HG03575 (cell line): ENCODE results near the gene PBXIP1.

Source experiments
- ATAC-seq: cut with Tn5 transposase; IDR thresholded peaks from one replicate; pipeline ENCODE4 v1.9.1; 2021; ENCODE audit not compliant: unreplicated experiment, insufficient number of reproducible peaks, low FRiP score; ENCODE audit errors: extremely low read depth

The PBXIP1 gene

GRCh38 chr1:154961207-154962155 is 5.6 kb upstream of the PBXIP1 start, which contains the start of gene PYGO2:
Gene PYGO2 (minus strand): TSS chr1:154961782. CDS start chr1:154961576, 206 bp downstream.
- no peak for ATAC-seq

- ATAC-seq: no peak
These were observed 4.7 kb upstream of the PBXIP1 start for GRCh38 chr1:154960446-154961136.

- ATAC-seq: no peak
These were observed 3.5 kb upstream of the PBXIP1 start for GRCh38 chr1:154959426-154959780.

GRCh38 chr1:154958681-154959425 is 3.0 kb upstream of the PBXIP1 start:
- ATAC-seq: no peak

- ATAC-seq: no peak
These were observed 2.1 kb upstream of the PBXIP1 start for GRCh38 chr1:154958036-154958435.

- no peak for ATAC-seq
These were observed 1.3 kb upstream of the PBXIP1 start for GRCh38 chr1:154957091-154957657.

- ATAC-seq: no peak
These were observed 644 bp upstream of the PBXIP1 start for GRCh38 chr1:154956544-154956941.

- ATAC-seq: no peak
These were observed 721 bp downstream of the PBXIP1 start for GRCh38 chr1:154955039-154955717.

GRCh38 chr1:154954541-154954940 is 1.4 kb downstream of the PBXIP1 start:
- ATAC-seq: no peak

GRCh38 chr1:154953611-154954038 is 2.3 kb downstream of the PBXIP1 start:
- ATAC-seq: no peak

GRCh38 chr1:154952664-154953063 is 3.2 kb downstream of the PBXIP1 start:
- no peak for ATAC-seq

- ATAC-seq: no peak
These were observed 3.8 kb downstream of the PBXIP1 start for GRCh38 chr1:154951901-154952657.

GRCh38 chr1:154948079-154948478 is 7.8 kb downstream of the PBXIP1 start:
- ATAC-seq: no peak

GRCh38 chr1:154945962-154946850 is 9.7 kb downstream of the PBXIP1 start:
- no peak for ATAC-seq

- ATAC-seq: no peak
These were observed 10.5 kb downstream of the PBXIP1 start for GRCh38 chr1:154945160-154945961.

GRCh38 chr1:154944401-154945159 is 11.3 kb downstream of the PBXIP1 start:
- ATAC-seq: no peak
